ENCODE results near the gene NRBF2.
"Not testable (repeated sequence)": the region's sequence is repeated elsewhere in the genome, so short reads cannot be mapped to it uniquely, and the experiment has no call there.

Gene NRBF2

GRCh38 chr10:63140077-63140476 lies 6.9 kb downstream of the NRBF2 start:
- no peak for TF ChIP-seq CTCF (conservative IDR thresholded peaks at IDR 0.05; ENCODE audit: low read depth, low read length)
- no peak for DNase-seq (ENCODE audit: low read depth)
- H3K4me3 ChIP-seq (ENCODE audit: low read length), result no peak overlapping the region

DNA sequence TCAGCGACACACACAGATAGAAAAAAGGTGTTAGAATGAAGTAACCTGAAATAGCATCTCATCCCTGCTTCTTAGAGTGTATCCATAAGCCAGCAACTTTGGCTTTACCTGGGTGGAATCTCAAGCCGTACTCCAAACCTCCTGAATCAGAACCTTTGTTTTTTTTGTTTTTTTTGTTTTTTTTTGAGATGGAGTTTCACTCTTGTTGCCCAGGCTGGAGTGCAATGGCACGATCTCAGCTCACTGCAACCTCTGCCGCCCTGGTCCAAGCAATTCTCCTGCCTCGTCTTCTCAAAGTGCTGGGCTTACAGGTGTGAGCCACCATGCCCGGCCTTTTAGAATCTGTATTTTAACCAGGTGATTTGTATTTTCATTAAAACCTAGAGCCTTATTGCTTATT lies 9.0 kb downstream of the NRBF2 start:
- no peak for TF ChIP-seq CTCF (conservative IDR thresholded peaks at IDR 0.05; ENCODE audit: low read depth, low read length)
- DNase-seq (ENCODE audit: low read depth), result no peak

GRCh38 chr10:63143987-63144386 lies 10.9 kb downstream of the NRBF2 start:
- TF ChIP-seq CTCF (conservative IDR thresholded peaks at IDR 0.05; ENCODE audit: low read depth, low read length), result no peak
- no peak overlapping the region for H3K4me3 ChIP-seq (ENCODE audit: low read length)
- DNase-seq (ENCODE audit: low read depth), result no peak

More for the DNA sequence above, 9.0 kb downstream of the NRBF2 start:
- H3K4me3 ChIP-seq (ENCODE audit: low read length), result no peak overlapping the region

- DNase-seq (ENCODE audit: low read depth), result no peak
- H3K4me3 ChIP-seq (ENCODE audit: low read length), result no peak overlapping the region
- TF ChIP-seq CTCF (conservative IDR thresholded peaks at IDR 0.05; ENCODE audit: low read depth, low read length), result no peak
These were observed 12.7 kb downstream of the NRBF2 start for GRCh38 chr10:63145782-63146181.

- no peak for DNase-seq (ENCODE audit: low read depth)
- TF ChIP-seq CTCF (conservative IDR thresholded peaks at IDR 0.05; ENCODE audit: low read depth, low read length), result no peak
- H3K4me3 ChIP-seq (ENCODE audit: low read length), result no peak overlapping the region
These were observed 13.4 kb downstream of the NRBF2 start for GRCh38 chr10:63146503-63146902.

DNA sequence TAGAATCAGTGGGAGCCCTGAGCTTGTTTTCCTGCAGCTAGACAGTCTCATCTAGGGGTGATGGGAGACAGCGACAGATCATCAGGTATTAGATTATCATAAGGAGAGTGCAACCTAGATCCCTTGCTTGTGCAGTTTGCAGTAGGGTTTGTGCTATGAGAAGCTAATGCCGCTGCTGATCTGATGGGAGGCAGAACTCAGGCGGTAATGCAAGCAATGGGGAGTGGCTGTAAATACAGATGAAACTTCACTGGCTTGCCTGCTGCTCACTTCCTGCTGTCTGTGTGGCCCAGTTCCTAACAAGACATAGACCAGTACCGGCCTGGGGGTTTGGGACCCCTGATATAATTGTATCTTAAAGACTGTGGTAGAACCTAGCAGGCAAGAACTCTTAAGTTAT lies 17.6 kb downstream of the NRBF2 start:
- no peak for DNase-seq (ENCODE audit: low read depth)
- TF ChIP-seq CTCF (conservative IDR thresholded peaks at IDR 0.05; ENCODE audit: low read depth, low read length), result no peak
- H3K4me3 ChIP-seq (ENCODE audit: low read length), result no peak overlapping the region

GRCh38 chr10:63153868-63154545 lies 20.9 kb downstream of the NRBF2 start:
- not testable (repeated sequence) for H3K4me3 ChIP-seq (ENCODE audit: low read length); DNase-seq (ENCODE audit: low read depth)

Measured in retinal pigment epithelial cell (primary cell).